ENCODE data around the gene ARHGEF38.

The ARHGEF38 gene

DNA sequence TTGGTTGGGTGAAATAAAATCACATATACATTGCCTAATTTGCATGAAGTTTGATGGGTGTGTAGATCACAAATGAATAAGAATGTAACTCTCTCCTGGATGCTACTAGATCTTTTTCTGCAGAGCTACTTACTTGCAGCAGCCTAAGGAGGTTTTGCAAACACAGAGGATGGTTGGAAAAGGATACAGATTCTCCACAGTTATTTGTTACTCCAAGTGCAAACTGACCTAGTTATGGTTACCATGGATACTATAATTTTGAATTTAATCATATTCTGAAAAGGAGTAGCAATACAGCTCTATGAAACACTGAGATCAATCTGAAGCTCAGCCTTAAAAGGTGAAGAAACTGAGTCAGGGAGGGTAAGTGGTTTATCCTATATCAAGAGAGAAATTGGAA is 9.1 kb upstream of the ARHGEF38 start:
- DNase-seq (ENCODE audit: low spot score), result no peak
- in situ Hi-C loops (cut with MboI; ENCODE audit: low pct_unique_long_range_greater_than_20kb, low sequenced_read_pairs, unreplicated experiment), result no loop called here
- TF ChIP-seq, protein P1, sequence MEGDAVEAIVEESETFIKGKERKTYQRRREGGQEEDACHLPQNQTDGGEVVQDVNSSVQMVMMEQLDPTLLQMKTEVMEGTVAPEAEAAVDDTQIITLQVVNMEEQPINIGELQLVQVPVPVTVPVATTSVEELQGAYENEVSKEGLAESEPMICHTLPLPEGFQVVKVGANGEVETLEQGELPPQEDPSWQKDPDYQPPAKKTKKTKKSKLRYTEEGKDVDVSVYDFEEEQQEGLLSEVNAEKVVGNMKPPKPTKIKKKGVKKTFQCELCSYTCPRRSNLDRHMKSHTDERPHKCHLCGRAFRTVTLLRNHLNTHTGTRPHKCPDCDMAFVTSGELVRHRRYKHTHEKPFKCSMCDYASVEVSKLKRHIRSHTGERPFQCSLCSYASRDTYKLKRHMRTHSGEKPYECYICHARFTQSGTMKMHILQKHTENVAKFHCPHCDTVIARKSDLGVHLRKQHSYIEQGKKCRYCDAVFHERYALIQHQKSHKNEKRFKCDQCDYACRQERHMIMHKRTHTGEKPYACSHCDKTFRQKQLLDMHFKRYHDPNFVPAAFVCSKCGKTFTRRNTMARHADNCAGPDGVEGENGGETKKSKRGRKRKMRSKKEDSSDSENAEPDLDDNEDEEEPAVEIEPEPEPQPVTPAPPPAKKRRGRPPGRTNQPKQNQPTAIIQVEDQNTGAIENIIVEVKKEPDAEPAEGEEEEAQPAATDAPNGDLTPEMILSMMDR (IDR thresholded peaks at IDR 0.05; ENCODE audit: extremely low read depth, insufficient read depth, missing control alignments), result no peak

DNA sequence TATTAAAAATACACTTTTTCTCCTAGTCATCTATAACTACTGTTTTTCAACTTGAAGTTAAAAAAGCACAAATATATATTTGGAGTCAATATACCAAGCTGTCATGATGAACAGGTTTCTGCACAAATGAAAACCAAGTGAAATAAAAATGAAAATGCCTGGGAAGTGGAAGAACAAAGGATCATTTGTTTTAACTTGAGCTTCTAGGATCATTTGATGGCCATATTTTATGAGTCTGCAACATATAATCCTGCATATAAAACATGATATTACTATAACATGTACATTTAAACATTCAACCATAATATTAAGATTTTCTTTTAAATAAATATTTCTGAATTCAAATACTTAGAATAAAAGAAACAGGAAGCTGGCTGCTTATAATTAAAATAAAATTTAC is 8.5 kb upstream of the ARHGEF38 start:
- TF ChIP-seq, protein P1 (IDR thresholded peaks at IDR 0.05; ENCODE audit: extremely low read depth, insufficient read depth, missing control alignments), result no peak
- in situ Hi-C loops (cut with MboI; ENCODE audit: low pct_unique_long_range_greater_than_20kb, low sequenced_read_pairs, unreplicated experiment), result no loop called here
- DNase-seq (ENCODE audit: low spot score), result no peak

DNA sequence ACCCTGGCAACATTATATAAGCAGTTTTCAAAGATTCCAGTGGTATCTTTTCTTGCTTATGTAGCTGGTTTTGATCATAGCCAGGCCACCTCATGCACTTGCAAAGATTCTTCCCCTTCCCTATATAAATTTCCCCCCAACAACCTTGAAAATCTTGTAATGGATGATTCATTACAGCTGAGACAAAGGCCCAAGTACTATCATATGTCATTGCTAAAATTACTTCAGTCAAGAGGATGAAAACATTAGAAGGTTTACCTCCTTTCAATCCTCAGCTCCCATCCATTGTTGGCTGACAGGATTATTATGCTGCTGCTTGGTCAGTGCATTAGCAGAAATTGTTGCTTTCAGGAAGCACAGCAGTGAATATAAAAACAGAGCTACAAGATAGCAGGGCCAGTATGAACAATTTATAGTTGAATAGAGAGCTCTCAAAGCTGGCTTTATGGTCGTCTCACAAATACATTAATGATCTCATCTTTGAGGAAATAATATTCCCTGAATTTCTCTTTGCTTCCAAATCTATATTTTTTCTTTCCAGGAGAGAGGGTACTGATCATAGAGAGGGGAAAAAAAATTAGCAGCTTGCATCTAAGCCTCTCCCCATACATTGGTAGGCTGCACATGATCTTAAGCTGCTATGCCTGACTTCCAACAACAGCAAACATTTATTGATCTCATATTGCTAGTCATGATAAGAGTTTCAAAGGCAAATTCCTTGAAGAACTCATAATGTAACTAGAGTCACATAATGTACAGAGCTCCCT is 7.7 kb upstream of the ARHGEF38 start:
- in situ Hi-C loops (cut with MboI; ENCODE audit: low pct_unique_long_range_greater_than_20kb, low sequenced_read_pairs, unreplicated experiment), result no loop called here
- TF ChIP-seq, protein P1 (IDR thresholded peaks at IDR 0.05; ENCODE audit: extremely low read depth, insufficient read depth, missing control alignments), result no peak
- no peak for DNase-seq (ENCODE audit: low spot score)

DNA sequence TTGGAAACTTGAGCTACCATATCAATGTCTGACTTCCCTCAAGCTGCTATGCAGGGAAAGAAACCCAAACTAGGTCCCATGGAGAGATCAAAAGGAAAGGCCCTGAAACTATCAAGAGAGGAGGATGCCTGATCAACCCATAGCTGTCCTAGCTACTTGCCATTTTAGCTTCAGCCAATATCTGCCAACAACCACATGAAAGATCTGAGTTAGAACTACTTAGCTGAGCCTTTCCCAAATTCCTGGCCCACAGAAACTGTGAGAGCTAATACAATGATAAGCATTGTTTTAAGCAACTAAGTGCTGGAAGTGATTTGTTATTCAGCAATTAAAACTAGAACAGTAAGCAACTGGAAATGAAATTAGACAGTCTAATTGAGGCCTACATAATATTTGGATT is 6.3 kb upstream of the ARHGEF38 start:
- in situ Hi-C loops (cut with MboI; ENCODE audit: low pct_unique_long_range_greater_than_20kb, low sequenced_read_pairs, unreplicated experiment), result no loop called here
- no peak for DNase-seq (ENCODE audit: low spot score)
- TF ChIP-seq, protein P1 (IDR thresholded peaks at IDR 0.05; ENCODE audit: extremely low read depth, insufficient read depth, missing control alignments), result no peak

DNA sequence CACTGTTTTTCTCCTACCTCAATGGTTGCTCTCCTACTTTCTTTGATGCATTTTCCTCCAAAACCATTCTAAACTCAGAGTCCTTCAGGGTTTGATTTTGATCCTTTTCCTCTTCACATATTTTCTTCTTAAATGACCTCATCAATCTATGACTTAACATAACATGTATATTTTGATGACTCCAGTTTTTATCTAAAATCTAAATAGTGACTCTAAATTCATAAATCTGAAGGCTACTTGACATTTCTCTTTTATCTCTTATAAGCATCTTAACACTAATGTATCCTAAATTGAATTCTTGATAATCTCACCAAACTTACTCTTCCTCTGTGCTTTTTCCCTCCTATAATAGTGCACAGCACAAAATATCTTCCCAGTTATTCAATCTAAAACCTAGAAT is 4.7 kb upstream of the ARHGEF38 start:
- in situ Hi-C loops (cut with MboI; ENCODE audit: low pct_unique_long_range_greater_than_20kb, low sequenced_read_pairs, unreplicated experiment), result no loop called here
- DNase-seq (ENCODE audit: low spot score), result no peak
- TF ChIP-seq, protein P1 (IDR thresholded peaks at IDR 0.05; ENCODE audit: extremely low read depth, insufficient read depth, missing control alignments), result no peak

DNA sequence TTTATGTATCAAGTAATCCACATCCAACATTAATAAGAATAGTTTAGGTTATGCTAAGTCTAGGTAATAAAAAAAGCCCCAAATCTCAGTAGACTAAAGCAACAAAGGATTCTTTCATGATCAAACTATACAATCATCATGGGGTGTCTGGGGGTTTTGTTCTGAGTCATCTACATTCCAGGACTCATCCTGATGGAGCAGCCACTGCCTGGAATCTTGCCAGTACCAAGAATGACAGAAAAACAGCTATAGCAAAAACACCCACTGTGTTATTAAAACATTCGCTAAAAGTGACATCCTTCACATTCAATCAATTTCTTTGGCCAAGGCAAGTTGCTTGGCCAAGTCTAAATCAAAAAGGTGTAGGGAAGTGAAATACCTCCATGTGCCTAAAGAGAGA is 3.9 kb upstream of the ARHGEF38 start:
- no peak for DNase-seq (ENCODE audit: low spot score)

More for the DNA sequence above, 3.9 kb upstream of the ARHGEF38 start:
- TF ChIP-seq, protein P1 (IDR thresholded peaks at IDR 0.05; ENCODE audit: extremely low read depth, insufficient read depth, missing control alignments), result no peak
- in situ Hi-C loops (cut with MboI; ENCODE audit: low pct_unique_long_range_greater_than_20kb, low sequenced_read_pairs, unreplicated experiment), result no loop called here

Data from GM13977 (cell line).